ENCODE data around the gene TMEM132A. TPM values are rescaled to one million over a fixed set of nuclear protein-coding genes. Genes with fewer than 3 reads are reported as not detected.

TMEM132A gene
- total and polyA plus RNA-seq, 8 donors, result 8.4 to 142 (median 27.2) TPM

GRCh38 chr11:60954421-60954820, 30.2 kb downstream of the TMEM132A start:
- WGBS, 5 donors, result 83 to 87% (median 85%) methylated on average over 5 of the region's 5 CpGs
- no peaks in the 10 kb centered on the region for H3K36me3 ChIP-seq
- TF ChIP-seq EP300 (IDR thresholded peaks at IDR 0.05) (no peak), POLR2A (IDR thresholded peaks at IDR 0.05) (no peak), CTCF (IDR thresholded peaks at IDR 0.05) (no peak), POLR2AphosphoS5 (IDR thresholded peaks at IDR 0.05) (no peak)
- H3K27me3 ChIP-seq, result no peaks in the 10 kb centered on the region
- intact Hi-C loops (cut with DNase I; ENCODE audit: low total_unique reads), result no loop called here
- H3K4me1 ChIP-seq, result peaks cover 8 to 38% (median 31%) of the 10 kb centered on the region in 4 donors
- H3K9me3 ChIP-seq, result no peaks in the 10 kb centered on the region
- H3K27ac ChIP-seq, result peak overlapping the region in 2 of 5 donors; percentile 89 to 94
- no peak for DNase-seq
- no peak overlapping the region for H3K4me3 ChIP-seq

- no peak for TF ChIP-seq CTCF (IDR thresholded peaks at IDR 0.05)
- intact Hi-C loops (cut with DNase I; ENCODE audit: low total_unique reads), result no loop called here
- peaks cover 5 to 27% (median 20%) of the 10 kb centered on the region in 4 donors for H3K4me1 ChIP-seq
- no peaks in the 10 kb centered on the region for H3K9me3 ChIP-seq
- no peaks in the 10 kb centered on the region for H3K36me3 ChIP-seq
- DNase-seq, result no peak
- no peak overlapping the region for H3K4me3 ChIP-seq
- no peaks in the 10 kb centered on the region for H3K27me3 ChIP-seq
- WGBS, 5 donors, result 49 to 58% (median 51%) methylated on average over 5 of the region's 5 CpGs
- H3K27ac ChIP-seq, result no peak overlapping the region
These were observed 31.3 kb downstream of the TMEM132A start for GRCh38 chr11:60955571-60955970.

GRCh38 chr11:60957188-60957587, 32.9 kb downstream of the TMEM132A start:
- H3K27ac ChIP-seq, result no peak overlapping the region
- no peak for TF ChIP-seq EP300 (IDR thresholded peaks at IDR 0.05)
- no peak for TF ChIP-seq CTCF (IDR thresholded peaks at IDR 0.05)
- TF ChIP-seq POLR2A (IDR thresholded peaks at IDR 0.05), result no peak
- no peak for TF ChIP-seq POLR2AphosphoS5 (IDR thresholded peaks at IDR 0.05)
- no peaks in the 10 kb centered on the region for H3K9me3 ChIP-seq
- no peak overlapping the region for H3K4me3 ChIP-seq
- WGBS, 5 donors, result 81 to 89% (median 87%) methylated on average over 4 of the region's 4 CpGs
- H3K27me3 ChIP-seq, result no peaks in the 10 kb centered on the region
- DNase-seq, result no peak
- intact Hi-C loops (cut with DNase I; ENCODE audit: low total_unique reads), result no loop called here
- peaks cover 0 to 11% (median 7%) of the 10 kb centered on the region in 4 donors for H3K4me1 ChIP-seq
- H3K36me3 ChIP-seq, result no peaks in the 10 kb centered on the region

GRCh38 chr11:60959431-60959830, 35.2 kb downstream of the TMEM132A start:
- no peak for TF ChIP-seq EP300 (IDR thresholded peaks at IDR 0.05)
- no peak for TF ChIP-seq POLR2A (IDR thresholded peaks at IDR 0.05)
- no peak for TF ChIP-seq CTCF (IDR thresholded peaks at IDR 0.05)
- TF ChIP-seq POLR2AphosphoS5 (IDR thresholded peaks at IDR 0.05), result no peak
- peak in 1 of 2 donors; percentile 58 for DNase-seq
- Histone ChIP-seq H3K9me3 (no peaks in the 10 kb centered on the region), H3K27me3 (no peaks in the 10 kb centered on the region), H3K4me3 (no peak overlapping the region), H3K4me1 (no peaks in the 10 kb centered on the region), H3K36me3 (no peaks in the 10 kb centered on the region), H3K27ac (no peak overlapping the region)
- WGBS, 5 donors, result 76 to 90% (median 85%) methylated on average over 6 of the region's 6 CpGs
- intact Hi-C loops (cut with DNase I; ENCODE audit: low total_unique reads), result no loop called here

Measured in stomach (tissue), 9 donors.